Activated CD8-positive, alpha-beta T cell treated with anti-CD3 and anti-CD28 coated beads for 36 hours (primary cell): ENCODE results near the gene IFI27. TPM values are rescaled to one million over a fixed set of nuclear protein-coding genes. Genes with fewer than 3 reads are reported as not detected.

Experiments used
- ATAC-seq: fragments of 200-7000 bp; cut with Tn5 transposase; one replicate; pipeline ENCODE4 v1.10.0; 2021; ENCODE audit warnings: mild to moderate bottlenecking, moderate library complexity
- CTCF ChIA-PET: fragments of 350-600 bp; sonication (Branson Sonifier 250); formaldehyde crosslinking; loops from one replicate; lab custom pipeline; 2021; ENCODE audit warnings: antibody characterized with exemption; lab: Charles Lee
- POLR2A ChIA-PET: fragments of 350-600 bp; sonication (Branson Sonifier 250); formaldehyde crosslinking; loops from one replicate; lab custom pipeline; 2021; ENCODE audit warnings: antibody characterized with exemption; lab: Charles Lee
- DNase-seq: peaks from one replicate; pipeline ENCODE4 v3.0.0-alpha.2; 2020
- H3K27ac Mint-ChIP-seq: one replicate; pipeline ENCODE4 v1.8.0; 2021; ENCODE audit warnings: mild to moderate bottlenecking, mixed read lengths
- H3K27me3 Mint-ChIP-seq: one replicate; pipeline ENCODE4 v1.8.0; 2021; ENCODE audit warnings: mixed read lengths
- H3K36me3 Mint-ChIP-seq: one replicate; pipeline ENCODE4 v1.8.0; 2021; ENCODE audit warnings: low read depth, mixed read lengths
- H3K4me1 Mint-ChIP-seq: one replicate; pipeline ENCODE4 v1.8.0; 2021; ENCODE audit warnings: low read depth, mixed read lengths
- H3K4me3 Mint-ChIP-seq: one replicate; pipeline ENCODE4 v1.8.0; 2021; ENCODE audit warnings: mild to moderate bottlenecking, moderate library complexity, mixed read lengths
- H3K9me3 Mint-ChIP-seq: one replicate; pipeline ENCODE4 v1.8.0; 2021; ENCODE audit warnings: mixed read lengths
- intact Hi-C: fragments of 100-400 bp; cut with micrococcal nuclease; formaldehyde crosslinking; loops from one replicate; pipeline ENCODE4 v1.10.0; 2022
- total RNA-seq, 2 experiments: library from RNA; stranded (reverse); gene quantifications; one replicate each; pipeline ENCODE4 v1.2.3, GENCODE V29; 2021
- TF ChIP-seq, protein P1 (sequence below): fragments of 200-600 bp; IDR thresholded peaks from one replicate; pipeline ENCODE4 v1.8.0; 2022; ENCODE audit warnings: antibody characterized with exemption, mild to moderate bottlenecking

IFI27 gene
- total RNA-seq, 2 experiments from 2014 or later, result 0.86 to 4.1 TPM

DNA sequence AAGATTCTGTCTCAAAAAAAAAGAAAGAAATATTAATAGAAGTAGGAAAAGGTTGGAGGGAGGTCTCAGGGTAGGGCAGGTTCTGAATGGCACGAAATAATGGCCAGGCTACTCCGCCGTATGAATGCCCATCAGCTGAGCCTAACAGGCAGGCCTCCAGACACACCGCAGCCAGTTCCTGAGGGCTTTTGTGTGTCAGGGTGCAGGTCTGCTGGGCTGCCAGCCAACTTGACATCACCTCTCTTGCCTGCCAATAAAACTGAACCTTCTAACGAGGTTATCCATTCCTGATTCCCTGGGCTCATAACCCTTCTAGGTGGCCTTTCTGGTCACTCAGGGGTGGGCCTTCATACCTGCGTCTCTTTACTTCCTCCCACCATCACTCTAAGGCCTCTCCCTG lies 3.0 kb downstream of the IFI27 start:
- no peak overlapping the region for H3K27ac Mint-ChIP-seq
- no peaks in the 10 kb centered on the region for H3K27me3 Mint-ChIP-seq
- TF ChIP-seq, protein P1, sequence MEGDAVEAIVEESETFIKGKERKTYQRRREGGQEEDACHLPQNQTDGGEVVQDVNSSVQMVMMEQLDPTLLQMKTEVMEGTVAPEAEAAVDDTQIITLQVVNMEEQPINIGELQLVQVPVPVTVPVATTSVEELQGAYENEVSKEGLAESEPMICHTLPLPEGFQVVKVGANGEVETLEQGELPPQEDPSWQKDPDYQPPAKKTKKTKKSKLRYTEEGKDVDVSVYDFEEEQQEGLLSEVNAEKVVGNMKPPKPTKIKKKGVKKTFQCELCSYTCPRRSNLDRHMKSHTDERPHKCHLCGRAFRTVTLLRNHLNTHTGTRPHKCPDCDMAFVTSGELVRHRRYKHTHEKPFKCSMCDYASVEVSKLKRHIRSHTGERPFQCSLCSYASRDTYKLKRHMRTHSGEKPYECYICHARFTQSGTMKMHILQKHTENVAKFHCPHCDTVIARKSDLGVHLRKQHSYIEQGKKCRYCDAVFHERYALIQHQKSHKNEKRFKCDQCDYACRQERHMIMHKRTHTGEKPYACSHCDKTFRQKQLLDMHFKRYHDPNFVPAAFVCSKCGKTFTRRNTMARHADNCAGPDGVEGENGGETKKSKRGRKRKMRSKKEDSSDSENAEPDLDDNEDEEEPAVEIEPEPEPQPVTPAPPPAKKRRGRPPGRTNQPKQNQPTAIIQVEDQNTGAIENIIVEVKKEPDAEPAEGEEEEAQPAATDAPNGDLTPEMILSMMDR, result no peak
- H3K4me3 Mint-ChIP-seq, result no peak overlapping the region
- ATAC-seq (no peak), DNase-seq (no peak)
- ChIA-PET CTCF (interaction anchor here (1.3 to 3.1 kb wide), 3 partner anchors 18 to 77 kb away, joined by 3 to 9 read pairs (median 5); no protein-coding TSS in a partner anchor), POLR2A (no interaction called here)
- intact Hi-C loops, result no loop called here
- no peaks in the 10 kb centered on the region for H3K36me3 Mint-ChIP-seq
- no peaks in the 10 kb centered on the region for H3K9me3 Mint-ChIP-seq
- no peaks in the 10 kb centered on the region for H3K4me1 Mint-ChIP-seq

DNA sequence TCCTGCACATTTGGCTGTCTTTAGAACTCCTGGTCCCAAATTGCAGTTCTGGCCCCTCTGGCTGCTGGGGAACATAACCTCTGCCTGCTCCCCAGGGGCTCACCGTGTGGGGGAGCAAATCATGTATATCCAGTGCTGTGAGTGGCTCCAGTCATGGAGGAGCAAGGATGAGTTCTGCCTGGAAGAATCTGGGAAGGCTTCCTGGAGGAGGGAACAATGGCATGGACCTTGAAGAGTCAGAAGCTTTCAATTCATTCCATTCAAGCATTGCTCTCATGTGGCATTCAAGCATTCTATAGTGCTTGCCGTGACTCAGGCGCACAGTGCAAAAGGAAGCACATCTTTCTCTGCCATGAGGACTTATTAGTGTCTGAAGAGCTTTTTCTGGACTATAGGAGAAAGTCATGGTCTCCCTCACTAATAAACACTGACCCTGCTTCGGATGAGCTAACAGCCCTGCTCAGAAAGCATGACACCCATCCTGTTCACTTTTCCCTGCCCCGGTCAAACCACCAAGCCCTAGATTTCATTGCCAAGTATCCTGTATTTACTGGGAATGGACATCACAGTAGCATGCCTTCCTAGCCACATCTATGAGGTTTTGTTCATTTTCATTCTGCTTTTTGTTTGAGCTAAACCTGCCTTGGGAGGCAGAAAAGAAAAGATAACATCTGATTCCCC lies 3.5 kb downstream of the IFI27 start:
- no peak for ATAC-seq
- no peak overlapping the region for H3K4me3 Mint-ChIP-seq
- no peaks in the 10 kb centered on the region for H3K9me3 Mint-ChIP-seq
- H3K36me3 Mint-ChIP-seq, result no peaks in the 10 kb centered on the region
- H3K27me3 Mint-ChIP-seq, result no peaks in the 10 kb centered on the region
- POLR2A ChIA-PET, result no interaction called here
- no peak for DNase-seq
- TF ChIP-seq, protein P1, result no peak
- CTCF ChIA-PET, result interaction anchor here (1.3 to 3.1 kb wide), 3 partner anchors 18 to 77 kb away, joined by 3 to 9 read pairs (median 5); no protein-coding TSS in a partner anchor
- intact Hi-C loops, result no loop called here
- no peaks in the 10 kb centered on the region for H3K4me1 Mint-ChIP-seq
- no peak overlapping the region for H3K27ac Mint-ChIP-seq

DNA sequence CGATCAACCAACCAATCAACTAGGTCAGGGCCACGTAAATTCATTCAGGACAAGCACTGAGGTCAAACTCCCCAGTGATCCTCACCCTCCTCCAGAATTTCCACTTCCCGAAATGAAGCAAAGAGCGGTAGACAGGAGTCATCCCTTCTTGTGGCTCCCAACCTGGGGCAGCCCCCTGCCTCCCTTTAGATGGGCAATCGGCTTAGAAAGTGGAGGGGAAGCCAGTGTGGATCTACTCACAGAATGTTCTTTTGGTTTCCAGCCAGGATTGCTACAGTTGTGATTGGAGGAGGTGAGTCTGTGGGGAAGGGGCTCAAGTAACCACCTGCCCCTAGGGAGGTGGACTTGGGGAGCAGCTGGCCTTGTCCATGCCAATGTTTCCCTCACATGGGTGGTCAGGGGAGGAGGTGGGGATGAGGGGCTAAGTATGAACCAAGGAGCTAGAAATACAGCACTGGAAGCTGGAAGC lies 4.1 kb downstream of the IFI27 start:
- Mint-ChIP-seq H3K27me3 (no peaks in the 10 kb centered on the region), H3K9me3 (peaks cover 3% of the 10 kb centered on the region), H3K36me3 (no peaks in the 10 kb centered on the region), H3K4me1 (no peaks in the 10 kb centered on the region), H3K4me3 (no peak overlapping the region), H3K27ac (no peak overlapping the region)
- POLR2A ChIA-PET, result interaction anchor here (0.8 kb wide), 1 partner anchor 93 kb away, joined by 3 read pairs; no protein-coding TSS in a partner anchor
- intact Hi-C loops, result no loop called here
- DNase-seq, result no peak
- ATAC-seq, result no peak
- CTCF ChIA-PET, result interaction anchor here (0.9 to 3.1 kb wide), 3 partner anchors 17 to 27 kb away, joined by 4 to 9 read pairs (median 5); no protein-coding TSS in a partner anchor
- TF ChIP-seq, protein P1, result no peak

DNA sequence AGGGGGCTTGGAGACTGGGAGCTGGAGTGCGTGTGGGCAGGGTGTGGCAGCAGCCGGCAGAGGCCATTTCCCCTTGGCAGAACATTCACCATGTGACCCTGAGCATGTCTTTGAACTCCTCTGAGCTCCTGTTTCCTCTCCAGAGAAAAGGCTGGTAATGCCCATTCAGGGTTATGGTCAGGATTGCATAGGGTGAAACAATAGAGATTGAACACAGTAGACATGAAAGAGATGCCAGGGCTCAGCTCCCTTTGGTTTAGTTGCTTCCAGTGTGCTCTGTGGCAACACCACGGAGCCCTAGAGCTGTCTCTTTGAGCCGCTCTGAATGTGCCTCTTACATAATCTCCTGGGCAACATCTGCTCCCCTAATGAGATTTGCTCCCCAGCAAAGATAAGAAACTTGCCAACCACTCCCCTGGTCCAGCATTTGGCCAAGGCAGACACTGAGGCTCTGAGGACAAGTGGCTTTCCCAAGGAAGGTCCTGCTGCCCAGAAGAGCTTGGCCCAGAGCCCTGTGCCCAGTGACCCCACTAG lies 4.6 kb downstream of the IFI27 start:
- CTCF ChIA-PET, result interaction anchor here (0.9 to 3.1 kb wide), 2 partner anchors 17 to 27 kb away, joined by 4 to 9 read pairs; no protein-coding TSS in a partner anchor
- no peak for ATAC-seq
- no peaks in the 10 kb centered on the region for H3K36me3 Mint-ChIP-seq

More for the DNA sequence above, 4.6 kb downstream of the IFI27 start:
- H3K9me3 Mint-ChIP-seq, result peaks cover 8% of the 10 kb centered on the region
- TF ChIP-seq, protein P1, result no peak
- no peaks in the 10 kb centered on the region for H3K27me3 Mint-ChIP-seq
- H3K4me3 Mint-ChIP-seq, result no peak overlapping the region
- no peaks in the 10 kb centered on the region for H3K4me1 Mint-ChIP-seq
- H3K27ac Mint-ChIP-seq, result no peak overlapping the region
- POLR2A ChIA-PET, result interaction anchor here (0.8 kb wide), 1 partner anchor 94 kb away, joined by 3 read pairs; no protein-coding TSS in a partner anchor
- DNase-seq, result no peak
- intact Hi-C loops, result no loop called here
